Sigmoid colon (tissue), 7 donors: Measurements from ENCODE around the gene CMC4. TPM values are rescaled to one million over a fixed set of nuclear protein-coding genes. Genes with fewer than 3 reads are reported as not detected.

ENCODE experiments used
- DNase-seq: peaks from one replicate; pipeline ENCODE4 v3.0.0-alpha.2; 2019
- H3K27ac ChIP-seq, 4 donors: fragments of 200-600 bp; sonication (generic); one replicate each; pipeline ENCODE4 v1.5.1; 2016 to 2019; ENCODE audit warnings: mild to moderate bottlenecking in 1 of 4
- H3K27me3 ChIP-seq, 3 donors: fragments of 200-600 bp; sonication (generic); one replicate each; pipeline ENCODE4 v1.5.1; 2019; ENCODE audit warnings: mild to moderate bottlenecking in 1 of 3
- H3K36me3 ChIP-seq, 4 donors: fragments of 200-600 bp; sonication (generic); one replicate each; pipeline ENCODE4 v1.5.1; 2016 to 2019
- H3K4me1 ChIP-seq, 4 donors: fragments of 200-600 bp; sonication (generic); one replicate each; pipeline ENCODE4 v1.5.1; 2017 to 2019
- H3K4me3 ChIP-seq, 4 donors: fragments of 200-600 bp; sonication (generic); one replicate each; pipeline ENCODE4 v1.5.1; 2017 to 2019; ENCODE audit warnings: mild to moderate bottlenecking in 2 of 4, moderate library complexity in 1 of 4
- H3K9me3 ChIP-seq, 4 donors: fragments of 200-600 bp in 3 of 4; sonication (generic) in 3 of 4; one replicate each; pipeline versions ENCODE4 v1.5.1 to v1.6.1; 2013 to 2019
- EP300 ChIP-seq, 4 donors: sonication (generic); formaldehyde crosslinking; IDR thresholded peaks; one replicate each; pipeline ENCODE4 v1.6.1; 2017; ENCODE audit warnings: antibody characterized with exemption in 4 of 4
- POLR2A ChIP-seq, 2 donors: fragments of 450-650 bp; IDR thresholded peaks; one replicate each; pipeline ENCODE4 v1.6.1; 2016; ENCODE audit warnings: antibody characterized with exemption in 2 of 2, mild to moderate bottlenecking in 2 of 2, moderate library complexity in 2 of 2
- POLR2AphosphoS5 ChIP-seq, 4 donors: sonication (generic); formaldehyde crosslinking; IDR thresholded peaks; one replicate each; pipeline ENCODE4 v1.6.1; 2017; ENCODE audit warnings: antibody characterized with exemption in 4 of 4
- WGBS, 2 donors: extraction: QIAGEN DNeasy Blood & Tissue Kit; methylation state at CpG; one replicate each; pipeline ENCODE4 v1.1.7; 2013; 5-methylcytosine and 5-hydroxymethylcytosine counted together
- intact Hi-C: fragments of 100-400 bp; cut with DNase I; formaldehyde crosslinking; loops from one replicate; pipeline ENCODE4 v1.15.1; 2023
- polyA plus RNA-seq, 3 donors: library from polyadenylated mRNA; stranded (reverse); fragments of 200-250 nt; gene quantifications; one replicate each; pipeline ENCODE4 v1.2.3, GENCODE V29; 2013
- total RNA-seq, 4 donors: library from RNA; depleted of rRNA; stranded (reverse); fragments of >200 nt; gene quantifications; one replicate each; pipeline ENCODE4 v1.1.0, GENCODE V29; 2016
- TF ChIP-seq, protein P1 (sequence below), 4 experiments: fragments of 450-650 bp in 3 of 4; fragments of 200-600 bp in 1 of 4; IDR thresholded peaks; one replicate each; pipeline ENCODE4 v1.5.1; 2016 to 2019; ENCODE audit warnings: antibody characterized with exemption in 4 of 4, mild to moderate bottlenecking in 3 of 4, moderate library complexity in 2 of 4
- donor health status: healthy with polysubstance abuse.
- donor health status: Bipolar disorder and iron deficiency.
- donor health status: healthy.

Gene CMC4
- total and polyA plus RNA-seq, 7 donors: 10.5 to 37.2 (median 25.7) TPM

DNA sequence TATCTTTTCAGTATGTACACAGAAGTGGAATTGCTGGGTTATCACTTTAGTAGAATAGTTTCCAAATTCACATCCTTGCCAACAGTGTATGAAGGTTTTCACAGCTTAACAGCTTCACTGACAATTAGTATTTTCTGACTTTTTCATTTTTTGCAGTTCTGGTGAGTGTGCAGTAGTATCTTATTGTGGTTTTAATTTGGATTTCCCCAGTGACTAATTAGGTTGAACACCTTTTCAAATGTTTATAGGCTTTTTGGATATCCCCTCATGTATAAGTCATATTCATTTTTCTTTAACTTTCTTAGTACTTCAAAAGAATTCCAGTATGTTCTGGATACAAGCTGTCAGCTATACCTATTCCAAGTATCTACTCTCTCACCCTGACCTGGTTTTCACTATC is 37.5 kb upstream of the CMC4 start:
- H3K4me1 ChIP-seq: no peaks in the 10 kb centered on the region
- no peaks in the 10 kb centered on the region for H3K27me3 ChIP-seq

DNA sequence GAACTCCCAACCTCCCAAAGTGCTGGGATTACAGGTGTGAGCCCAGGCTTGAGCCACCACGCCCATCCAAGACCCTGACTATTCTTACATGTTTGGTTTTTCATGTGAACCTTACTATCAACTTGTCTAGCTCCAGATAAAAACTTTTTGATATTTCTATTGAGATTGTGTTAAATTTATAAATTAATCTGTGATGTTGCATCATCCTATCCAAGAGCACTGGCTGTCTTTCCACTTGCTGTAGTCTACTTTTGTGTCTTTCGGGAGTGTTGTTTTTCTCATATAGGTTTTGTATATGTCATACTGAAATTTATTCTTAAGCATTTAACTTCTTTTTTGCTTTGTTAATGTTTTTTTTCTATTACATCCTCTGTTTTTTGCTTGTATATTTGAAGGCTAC is 35.0 kb upstream of the CMC4 start:
- no peak for DNase-seq
- TF ChIP-seq, protein P1, sequence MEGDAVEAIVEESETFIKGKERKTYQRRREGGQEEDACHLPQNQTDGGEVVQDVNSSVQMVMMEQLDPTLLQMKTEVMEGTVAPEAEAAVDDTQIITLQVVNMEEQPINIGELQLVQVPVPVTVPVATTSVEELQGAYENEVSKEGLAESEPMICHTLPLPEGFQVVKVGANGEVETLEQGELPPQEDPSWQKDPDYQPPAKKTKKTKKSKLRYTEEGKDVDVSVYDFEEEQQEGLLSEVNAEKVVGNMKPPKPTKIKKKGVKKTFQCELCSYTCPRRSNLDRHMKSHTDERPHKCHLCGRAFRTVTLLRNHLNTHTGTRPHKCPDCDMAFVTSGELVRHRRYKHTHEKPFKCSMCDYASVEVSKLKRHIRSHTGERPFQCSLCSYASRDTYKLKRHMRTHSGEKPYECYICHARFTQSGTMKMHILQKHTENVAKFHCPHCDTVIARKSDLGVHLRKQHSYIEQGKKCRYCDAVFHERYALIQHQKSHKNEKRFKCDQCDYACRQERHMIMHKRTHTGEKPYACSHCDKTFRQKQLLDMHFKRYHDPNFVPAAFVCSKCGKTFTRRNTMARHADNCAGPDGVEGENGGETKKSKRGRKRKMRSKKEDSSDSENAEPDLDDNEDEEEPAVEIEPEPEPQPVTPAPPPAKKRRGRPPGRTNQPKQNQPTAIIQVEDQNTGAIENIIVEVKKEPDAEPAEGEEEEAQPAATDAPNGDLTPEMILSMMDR (IDR thresholded peaks at IDR 0.05): no peak
- no peaks in the 10 kb centered on the region for H3K36me3 ChIP-seq
- no peak overlapping the region for H3K27ac ChIP-seq
- H3K4me1 ChIP-seq: no peaks in the 10 kb centered on the region
- no peaks in the 10 kb centered on the region for H3K9me3 ChIP-seq
- H3K27me3 ChIP-seq: no peaks in the 10 kb centered on the region
- intact Hi-C loops: no loop called here
- no peak overlapping the region for H3K4me3 ChIP-seq
- WGBS, 2 donors: 98 to 100% methylated on average over 2 of the region's 2 CpGs

More for the DNA sequence above, 37.5 kb upstream of the CMC4 start:
- intact Hi-C loops: no loop called here
- Histone ChIP-seq H3K9me3 (no peaks in the 10 kb centered on the region), H3K27ac (no peak overlapping the region), H3K4me3 (no peak overlapping the region), H3K36me3 (no peaks in the 10 kb centered on the region)
- DNase-seq: no peak
- TF ChIP-seq POLR2A (IDR thresholded peaks at IDR 0.05): no peak
- no peak for TF ChIP-seq EP300 (IDR thresholded peaks at IDR 0.05)
- TF ChIP-seq, protein P1 (IDR thresholded peaks at IDR 0.05): no peak
- TF ChIP-seq POLR2AphosphoS5 (IDR thresholded peaks at IDR 0.05): no peak

DNA sequence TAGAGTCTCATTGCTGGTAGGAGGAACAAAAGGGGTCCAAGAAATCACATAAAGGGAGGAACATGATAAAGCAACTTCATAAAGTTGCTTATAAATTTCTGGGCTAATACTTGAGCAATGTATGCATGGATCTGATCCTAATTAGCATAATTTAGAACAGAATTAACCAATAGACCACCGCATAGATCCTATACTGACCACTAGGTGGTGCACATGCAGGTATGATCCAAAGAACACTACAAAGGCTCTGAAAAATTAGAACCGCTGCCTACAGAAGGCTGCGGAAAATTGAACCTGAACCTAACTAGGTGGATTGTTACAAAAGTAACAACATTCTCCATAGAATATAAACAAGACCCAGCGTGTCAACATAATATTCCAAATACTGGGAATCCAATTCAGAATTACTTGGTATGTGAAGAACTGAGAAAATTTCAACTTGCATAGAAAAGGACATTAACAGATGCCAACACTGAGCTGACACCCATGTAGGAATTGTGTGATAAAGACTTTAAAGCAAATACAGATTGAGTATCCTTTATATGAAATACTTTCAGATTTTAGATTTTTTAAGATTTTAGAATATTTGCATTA is 23.6 kb upstream of the CMC4 start:
- no peaks in the 10 kb centered on the region for H3K27me3 ChIP-seq
- no peak overlapping the region for H3K4me3 ChIP-seq
- H3K27ac ChIP-seq: no peak overlapping the region
- H3K36me3 ChIP-seq: no peaks in the 10 kb centered on the region
- intact Hi-C loops: loop anchor here (2.0 kb wide), 1 partner anchor 726 kb away; no protein-coding TSS in a partner anchor
- DNase-seq: no peak
- no peaks in the 10 kb centered on the region for H3K9me3 ChIP-seq
- no peak for TF ChIP-seq EP300 (IDR thresholded peaks at IDR 0.05)
- no peak for TF ChIP-seq POLR2AphosphoS5 (IDR thresholded peaks at IDR 0.05)
- TF ChIP-seq, protein P1 (IDR thresholded peaks at IDR 0.05): peak; percentile 8 to 53 (median 45)
- H3K4me1 ChIP-seq: no peaks in the 10 kb centered on the region
- 44 to 61% methylated on average over 4 of the region's 4 CpGs for WGBS, 2 donors

DNA sequence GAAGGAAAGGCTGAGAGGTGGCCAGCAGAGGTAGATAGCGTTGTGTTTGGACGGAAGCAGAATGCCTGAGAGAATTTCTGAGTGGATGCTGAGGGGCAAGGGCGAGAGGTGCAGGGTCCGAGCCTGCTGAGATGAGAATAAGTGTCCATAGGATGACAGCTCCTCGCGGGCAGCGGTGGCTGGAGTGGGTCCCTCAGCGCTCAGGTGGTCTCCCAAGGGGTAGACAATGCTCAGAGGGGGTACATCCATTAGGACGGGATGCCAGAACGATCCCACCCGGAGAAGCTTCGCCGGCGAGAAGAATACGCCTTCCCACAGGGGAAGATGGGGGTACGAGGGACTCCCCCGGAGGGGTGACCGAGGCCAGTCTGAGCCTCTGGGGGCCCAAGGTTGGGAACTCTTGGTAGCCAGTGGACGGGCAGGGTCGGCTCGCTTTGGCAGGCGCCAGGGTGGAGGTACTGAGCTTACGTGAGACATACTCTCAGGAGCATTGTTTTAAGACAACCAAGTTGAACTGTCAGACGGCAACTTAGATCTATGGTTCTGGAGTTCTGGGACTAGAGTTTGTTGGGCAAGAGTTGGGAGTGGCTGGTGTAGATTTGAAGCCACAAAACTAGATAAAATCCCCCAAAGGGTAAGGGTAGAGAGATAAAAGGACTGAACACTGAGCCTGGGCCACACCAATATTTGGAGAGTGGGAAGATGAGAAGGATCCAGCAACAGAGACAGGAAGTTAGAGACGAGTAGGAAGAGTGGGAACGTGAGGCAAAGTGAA is 16.2 kb upstream of the CMC4 start:
- H3K36me3 ChIP-seq: no peaks in the 10 kb centered on the region
- H3K4me1 ChIP-seq: no peaks in the 10 kb centered on the region
- intact Hi-C loops: no loop called here
- DNase-seq: no peak
- TF ChIP-seq, protein P1 (IDR thresholded peaks at IDR 0.05): no peak
- TF ChIP-seq POLR2A (IDR thresholded peaks at IDR 0.05): no peak
- TF ChIP-seq EP300 (IDR thresholded peaks at IDR 0.05): no peak
- no peak for TF ChIP-seq POLR2AphosphoS5 (IDR thresholded peaks at IDR 0.05)
- WGBS, 2 donors: 95 to 96% methylated on average over 26 of the region's 26 CpGs
- H3K27ac ChIP-seq: no peak overlapping the region
- H3K4me3 ChIP-seq: no peak overlapping the region
- H3K9me3 ChIP-seq: no peaks in the 10 kb centered on the region
- H3K27me3 ChIP-seq: no peaks in the 10 kb centered on the region
